OCI-LY3 (cell line): ENCODE results near the gene AFF1.
"Not testable (repeated sequence)": the region's sequence is repeated elsewhere in the genome, so short reads cannot be mapped to it uniquely, and the experiment has no call there.

Experiments
- H2AFZ ChIP-seq: fragments of 200-600, 300-600 bp; shearing (Covaris generic); 2 replicates; pipeline ENCODE4 v1.6.0; 2014; ENCODE audit warnings: antibody characterized with exemption, low read depth, low read length
- H3K27ac ChIP-seq: fragments of 200-600, 300-600 bp; sonication (generic); 2 replicates; pipeline ENCODE4 v1.5.1; 2014; ENCODE audit warnings: mild to moderate bottlenecking, low read length, moderate library complexity, mixed read lengths
- H3K27me3 ChIP-seq: fragments of 200-600, 300-600 bp; sonication (generic); 2 replicates; pipeline ENCODE4 v1.6.1; 2014; ENCODE audit warnings: low read depth, low read length, mixed read lengths
- H3K36me3 ChIP-seq: fragments of 200-600, 300-600 bp; sonication (generic); replicated peaks from 2 replicates; pipeline ENCODE3; 2014; ENCODE audit warnings: low read depth, low read length, mixed read lengths
- H3K4me1 ChIP-seq: fragments of 300-600, 200-600 bp; sonication (generic); 2 replicates; pipeline ENCODE4 v1.6.1; 2014; ENCODE audit warnings: low read length, mixed read lengths
- H3K4me2 ChIP-seq: fragments of 200-600, 300-600 bp; sonication (generic); 2 replicates; pipeline ENCODE4 v1.6.1; 2014; ENCODE audit warnings: low read length, mixed read lengths
- H3K4me3 ChIP-seq: fragments of 300-600, 200-600 bp; sonication (generic); 2 replicates; pipeline ENCODE4 v1.5.1; 2014; ENCODE audit warnings: antibody characterized with exemption, mild to moderate bottlenecking, low read length, moderate library complexity
- H3K79me2 ChIP-seq: fragments of 300-600, 200-600 bp; shearing (Covaris generic); 2 replicates; pipeline ENCODE4 v1.6.1; 2014; ENCODE audit warnings: mild to moderate bottlenecking, low read length, mixed read lengths
- H3K9ac ChIP-seq: fragments of 300-600, 200-600 bp; shearing (Covaris generic); 2 replicates; pipeline ENCODE4 v1.6.0; 2014; ENCODE audit warnings: mild to moderate bottlenecking, low read length, moderate library complexity
- H3K9me3 ChIP-seq: fragments of 200-600, 300-600 bp; shearing (Covaris generic); 2 replicates; pipeline ENCODE4 v1.6.1; 2014; ENCODE audit warnings: low read length, mixed read lengths; ENCODE audit not compliant: insufficient read depth
- H4K20me1 ChIP-seq: fragments of 200-600, 300-600 bp; sonication (generic); 2 replicates; pipeline ENCODE4 v1.6.1; 2016; ENCODE audit warnings: low read length, mixed read lengths; ENCODE audit not compliant: insufficient read depth
- EZH2phosphoT487 ChIP-seq: fragments of 200-600 bp; shearing (Covaris generic); IDR thresholded peaks from 2 replicates; pipeline ENCODE4 v1.6.1; 2018; ENCODE audit warnings: antibody characterized with exemption, mixed run types, low read depth
- TF ChIP-seq, protein P1 (sequence below): fragments of 200-600, 300-600 bp; sonication (generic); IDR thresholded peaks from 2 replicates; pipeline ENCODE4 v1.5.1; 2014; ENCODE audit warnings: antibody characterized with exemption, low read length, low read depth

The AFF1 gene

DNA sequence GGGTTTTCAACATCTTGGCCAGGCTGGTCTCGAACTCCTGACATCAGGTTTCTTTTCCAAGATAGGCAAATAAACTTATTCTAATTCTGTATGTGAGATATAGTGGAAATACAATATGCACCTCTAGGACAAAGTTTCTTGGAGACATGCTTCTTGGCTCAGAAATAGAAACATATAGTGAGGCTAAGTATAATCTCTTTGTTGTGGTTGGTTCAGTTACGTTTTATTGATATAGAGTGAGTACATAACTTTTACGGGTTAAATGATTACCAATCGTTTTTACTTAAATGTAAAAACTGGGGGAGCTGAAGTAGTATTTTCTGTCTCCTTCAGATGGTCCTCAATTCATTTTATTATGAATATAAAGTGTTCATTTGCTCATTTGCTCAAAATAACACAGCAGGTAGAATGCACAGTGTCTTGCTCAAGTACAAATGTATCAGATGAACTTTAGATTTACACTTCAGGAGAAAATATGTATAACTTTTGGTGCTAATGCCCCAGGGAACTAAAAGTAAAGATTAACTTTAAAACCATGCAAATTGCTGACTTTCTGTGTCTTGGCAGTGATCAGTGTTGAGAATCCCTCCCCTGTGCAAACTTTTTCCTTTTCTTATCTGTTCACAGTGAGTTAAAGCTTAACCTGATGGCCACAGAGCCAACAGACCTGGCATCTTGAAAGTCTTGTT, 77.6 kb downstream of the AFF1 start:
- H3K27ac ChIP-seq: no peak overlapping the region; the same call in 1 of the 2 replicates
- peak overlapping the region; percentile 48 for H3K4me2 ChIP-seq
- peaks cover 56% of the 10 kb centered on the region for H3K4me1 ChIP-seq
- peaks cover 96% of the 10 kb centered on the region for H3K79me2 ChIP-seq
- TF ChIP-seq, protein P1, sequence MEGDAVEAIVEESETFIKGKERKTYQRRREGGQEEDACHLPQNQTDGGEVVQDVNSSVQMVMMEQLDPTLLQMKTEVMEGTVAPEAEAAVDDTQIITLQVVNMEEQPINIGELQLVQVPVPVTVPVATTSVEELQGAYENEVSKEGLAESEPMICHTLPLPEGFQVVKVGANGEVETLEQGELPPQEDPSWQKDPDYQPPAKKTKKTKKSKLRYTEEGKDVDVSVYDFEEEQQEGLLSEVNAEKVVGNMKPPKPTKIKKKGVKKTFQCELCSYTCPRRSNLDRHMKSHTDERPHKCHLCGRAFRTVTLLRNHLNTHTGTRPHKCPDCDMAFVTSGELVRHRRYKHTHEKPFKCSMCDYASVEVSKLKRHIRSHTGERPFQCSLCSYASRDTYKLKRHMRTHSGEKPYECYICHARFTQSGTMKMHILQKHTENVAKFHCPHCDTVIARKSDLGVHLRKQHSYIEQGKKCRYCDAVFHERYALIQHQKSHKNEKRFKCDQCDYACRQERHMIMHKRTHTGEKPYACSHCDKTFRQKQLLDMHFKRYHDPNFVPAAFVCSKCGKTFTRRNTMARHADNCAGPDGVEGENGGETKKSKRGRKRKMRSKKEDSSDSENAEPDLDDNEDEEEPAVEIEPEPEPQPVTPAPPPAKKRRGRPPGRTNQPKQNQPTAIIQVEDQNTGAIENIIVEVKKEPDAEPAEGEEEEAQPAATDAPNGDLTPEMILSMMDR: no peak
- no peak for TF ChIP-seq EZH2phosphoT487
- no peak overlapping the region; the same call in 1 of the 2 replicates for H3K9ac ChIP-seq
- peaks cover 60% of the 10 kb centered on the region for H4K20me1 ChIP-seq
- peak overlapping the region; percentile 36 for H3K4me3 ChIP-seq
- no peaks in the 10 kb centered on the region for H3K27me3 ChIP-seq
- H2AFZ ChIP-seq: no peak overlapping the region
- H3K9me3 ChIP-seq: no peaks in the 10 kb centered on the region
- no peaks in the 10 kb centered on the region for H3K36me3 ChIP-seq

DNA sequence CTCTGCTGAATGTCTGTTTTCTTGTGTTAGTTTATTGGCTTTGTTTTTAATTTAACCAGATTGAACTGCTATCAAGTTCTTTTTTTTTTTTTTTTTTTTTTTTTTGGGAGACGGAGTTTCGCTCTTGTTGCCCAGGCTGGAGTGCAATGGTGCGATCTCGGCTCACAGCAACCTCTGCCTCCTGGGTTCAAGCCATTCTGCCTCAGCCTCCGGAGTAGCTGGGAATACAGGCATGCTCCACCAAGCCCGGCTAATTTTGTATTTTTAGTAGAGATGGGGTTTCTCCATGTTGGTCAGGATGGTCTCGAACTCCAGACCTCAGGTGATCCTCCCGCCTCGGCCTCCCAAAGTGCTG, 78.1 kb downstream of the AFF1 start:
- Histone ChIP-seq H4K20me1 (peaks cover 64% of the 10 kb centered on the region), H3K4me2 (peak overlapping the region; percentile 48), H3K4me1 (peaks cover 57% of the 10 kb centered on the region), H3K79me2 (peaks cover 96% of the 10 kb centered on the region), H3K4me3 (peak overlapping the region; percentile 36)
- H3K9me3 ChIP-seq, H3K27me3 ChIP-seq, H3K27ac ChIP-seq, H2AFZ ChIP-seq, H3K36me3 ChIP-seq, H3K9ac ChIP-seq: not testable (repeated sequence)

DNA sequence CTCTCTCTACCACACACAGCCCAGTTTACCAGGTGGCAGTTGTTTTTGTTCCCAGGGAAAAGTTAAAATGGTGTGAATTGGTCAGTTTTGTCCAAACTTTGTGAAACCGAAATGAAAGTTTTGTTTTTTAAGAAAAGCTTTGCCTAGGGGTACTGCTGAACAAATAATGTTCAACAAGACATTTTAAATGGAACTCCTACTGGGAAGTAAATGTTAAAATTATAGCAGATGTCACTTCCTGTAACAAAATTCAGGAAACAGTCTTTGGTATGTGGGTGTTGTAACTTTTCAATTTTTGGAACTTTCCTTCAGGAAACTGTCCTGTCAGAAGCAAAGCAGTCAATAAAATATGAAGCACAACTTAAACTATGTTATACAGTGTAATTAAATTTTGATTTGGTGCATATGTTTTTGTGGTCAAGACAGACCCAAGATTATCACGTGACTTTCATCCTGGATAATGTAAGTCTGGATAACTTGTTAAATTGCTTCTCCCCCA, 79.5 kb downstream of the AFF1 start:
- Histone ChIP-seq H3K27ac (no peak overlapping the region), H4K20me1 (peaks cover 65% of the 10 kb centered on the region), H3K9me3 (no peaks in the 10 kb centered on the region), H3K4me3 (no peak overlapping the region), H3K9ac (no peak overlapping the region), H3K79me2 (peaks cover 96% of the 10 kb centered on the region), H3K4me2 (no peak overlapping the region), H3K36me3 (no peaks in the 10 kb centered on the region), H3K4me1 (peaks cover 57% of the 10 kb centered on the region), H3K27me3 (no peaks in the 10 kb centered on the region), H2AFZ (no peak overlapping the region)
- TF ChIP-seq, protein P1: no peak
- TF ChIP-seq EZH2phosphoT487: no peak

DNA sequence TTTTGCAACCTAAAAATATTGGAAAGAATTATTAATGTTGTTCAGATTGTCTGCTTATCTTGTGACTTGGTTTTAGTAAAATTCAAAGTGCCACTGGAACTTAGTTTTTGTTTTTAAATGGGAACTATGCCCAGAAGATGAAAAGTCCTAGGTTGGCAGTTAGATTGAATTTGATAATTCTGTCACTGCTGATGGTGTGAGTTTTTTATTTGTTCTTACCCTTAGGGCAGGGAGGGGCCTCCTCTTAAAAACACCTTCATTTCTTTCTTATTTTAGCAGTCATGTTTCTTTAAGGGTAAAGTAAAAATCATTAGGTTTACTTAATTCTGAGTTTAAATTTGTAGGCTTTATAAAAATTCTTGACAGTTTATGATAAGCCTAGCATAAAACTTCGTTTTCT, 80.6 kb downstream of the AFF1 start:
- Histone ChIP-seq H3K4me2 (no peak overlapping the region), H3K36me3 (no peaks in the 10 kb centered on the region), H3K9ac (no peak overlapping the region), H3K27ac (no peak overlapping the region), H4K20me1 (peaks cover 64% of the 10 kb centered on the region), H3K79me2 (peaks cover 94% of the 10 kb centered on the region), H3K4me3 (no peak overlapping the region), H2AFZ (no peak overlapping the region), H3K27me3 (no peaks in the 10 kb centered on the region), H3K9me3 (no peaks in the 10 kb centered on the region), H3K4me1 (peaks cover 58% of the 10 kb centered on the region)
- TF ChIP-seq, protein P1: no peak
- TF ChIP-seq EZH2phosphoT487: no peak
